ENCODE measurements around the gene ERC1. TPM values are rescaled to one million over a fixed set of nuclear protein-coding genes. Genes with fewer than 3 reads are reported as not detected.
A peak's percentile ranks its signal among the peaks of the same experiment; 100 is the strongest.

ERC1 gene
- total and polyA plus RNA-seq, 9 of the 15 experiments (the other 6 are each of a cell fraction or from before 2014, with no cell fraction given), result 0.74 to 11.8 (median 4.8) TPM

DNA sequence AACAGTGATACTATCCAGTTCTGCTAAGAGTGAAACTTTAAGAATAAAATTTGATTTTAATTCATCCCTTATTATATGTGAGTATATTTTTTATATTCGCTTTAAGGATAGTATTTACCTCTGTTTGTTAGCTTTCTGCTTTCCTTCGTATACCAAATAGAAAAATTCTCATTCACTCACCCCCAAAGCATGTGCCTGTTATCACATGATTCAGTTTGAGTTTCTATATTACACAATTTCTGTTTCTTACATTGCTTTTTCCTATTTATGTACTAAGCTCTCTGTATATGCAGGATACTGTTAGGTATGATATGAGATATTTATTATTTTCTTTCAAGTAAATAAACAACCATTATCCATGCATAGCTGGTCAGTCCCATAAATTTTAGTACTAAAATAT is 328.2 kb downstream of the ERC1 start:
- intact Hi-C loops (cut with micrococcal nuclease) (no loop called here), in situ Hi-C loops (cut with MboI) (no loop called here)
- no peak overlapping the region for H3K9ac ChIP-seq (ENCODE audit: insufficient read depth in 1 of 2, low read depth in 2 of 2, low read length in 2 of 2)
- FAIRE-seq, result no peak
- no peak for TF ChIP-seq GTF2E2 (tag; IDR thresholded peaks at IDR 0.05)
- TF ChIP-seq, protein P1, sequence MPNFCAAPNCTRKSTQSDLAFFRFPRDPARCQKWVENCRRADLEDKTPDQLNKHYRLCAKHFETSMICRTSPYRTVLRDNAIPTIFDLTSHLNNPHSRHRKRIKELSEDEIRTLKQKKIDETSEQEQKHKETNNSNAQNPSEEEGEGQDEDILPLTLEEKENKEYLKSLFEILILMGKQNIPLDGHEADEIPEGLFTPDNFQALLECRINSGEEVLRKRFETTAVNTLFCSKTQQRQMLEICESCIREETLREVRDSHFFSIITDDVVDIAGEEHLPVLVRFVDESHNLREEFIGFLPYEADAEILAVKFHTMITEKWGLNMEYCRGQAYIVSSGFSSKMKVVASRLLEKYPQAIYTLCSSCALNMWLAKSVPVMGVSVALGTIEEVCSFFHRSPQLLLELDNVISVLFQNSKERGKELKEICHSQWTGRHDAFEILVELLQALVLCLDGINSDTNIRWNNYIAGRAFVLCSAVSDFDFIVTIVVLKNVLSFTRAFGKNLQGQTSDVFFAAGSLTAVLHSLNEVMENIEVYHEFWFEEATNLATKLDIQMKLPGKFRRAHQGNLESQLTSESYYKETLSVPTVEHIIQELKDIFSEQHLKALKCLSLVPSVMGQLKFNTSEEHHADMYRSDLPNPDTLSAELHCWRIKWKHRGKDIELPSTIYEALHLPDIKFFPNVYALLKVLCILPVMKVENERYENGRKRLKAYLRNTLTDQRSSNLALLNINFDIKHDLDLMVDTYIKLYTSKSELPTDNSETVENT (CRISPR knock-in tag; IDR thresholded peaks at IDR 0.05), result no peak
- TF ChIP-seq, protein P2, sequence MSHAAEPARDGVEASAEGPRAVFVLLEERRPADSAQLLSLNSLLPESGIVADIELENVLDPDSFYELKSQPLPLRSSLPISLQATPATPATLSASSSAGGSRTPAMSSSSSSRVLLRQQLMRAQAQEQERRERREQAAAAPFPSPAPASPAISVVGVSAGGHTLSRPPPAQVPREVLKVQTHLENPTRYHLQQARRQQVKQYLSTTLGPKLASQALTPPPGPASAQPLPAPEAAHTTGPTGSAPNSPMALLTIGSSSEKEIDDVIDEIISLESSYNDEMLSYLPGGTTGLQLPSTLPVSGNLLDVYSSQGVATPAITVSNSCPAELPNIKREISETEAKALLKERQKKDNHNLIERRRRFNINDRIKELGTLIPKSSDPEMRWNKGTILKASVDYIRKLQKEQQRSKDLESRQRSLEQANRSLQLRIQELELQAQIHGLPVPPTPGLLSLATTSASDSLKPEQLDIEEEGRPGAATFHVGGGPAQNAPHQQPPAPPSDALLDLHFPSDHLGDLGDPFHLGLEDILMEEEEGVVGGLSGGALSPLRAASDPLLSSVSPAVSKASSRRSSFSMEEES (CRISPR knock-in tag; IDR thresholded peaks at IDR 0.05), result peak; percentile 9; the same call in 1 of the 2 replicates
- H3K4me1 ChIP-seq (replicated peaks in 1 of 2; ENCODE audit: control insufficient read depth in 2 of 2, insufficient read depth in 2 of 2, low read length in 2 of 2), result peaks cover 0 to 3% of the 10 kb centered on the region in 2 experiments; a peak in 2 of 5 replicates
- H3K27me3 ChIP-seq (ENCODE audit: control insufficient read depth in 2 of 2, insufficient read depth in 2 of 2, low read length in 2 of 2), result no peaks in the 10 kb centered on the region
- H3K36me3 ChIP-seq (ENCODE audit: control insufficient read depth, insufficient read depth, low read length), result no peaks in the 10 kb centered on the region
- CTCF ChIA-PET (ENCODE audit: low intra/inter-chr PET ratio), result no interaction called here
- no peaks in the 10 kb centered on the region for H3K9me1 ChIP-seq (ENCODE audit: control insufficient read depth, insufficient read depth, low read length)
- H4K20me1 ChIP-seq (replicated peaks; ENCODE audit: control insufficient read depth, insufficient read depth, low read length), result no peaks in the 10 kb centered on the region
- H3K4me2 ChIP-seq (ENCODE audit: insufficient read depth, low read length), result no peak overlapping the region
- BruUV-seq (replicated peaks), result no TSS peak
- H3K4me3 ChIP-seq, result no peak overlapping the region
- no peak overlapping the region for H3K27ac ChIP-seq (ENCODE audit: extremely low read depth, low read depth, low read length)
- DNase-seq (ENCODE audit: extremely low read depth in 1 of 4, low spot score in 3 of 4), result no peak
- POLR2A ChIA-PET, result interaction anchor here (0.6 to 1.9 kb wide), 4 partner anchors 12 to 416 kb away, joined by 3 to 7 read pairs (median 4); no protein-coding TSS in a partner anchor
- H3K9me3 ChIP-seq (replicated peaks; ENCODE audit: control insufficient read depth, insufficient read depth, low read depth, low read length), result no peaks in the 10 kb centered on the region
- H2AFZ ChIP-seq (ENCODE audit: low read depth, low read length), result no peak overlapping the region
- H3K79me2 ChIP-seq (ENCODE audit: control insufficient read depth, insufficient read depth, low read length), result no peaks in the 10 kb centered on the region
- WGBS (ENCODE audit: insufficient coverage, low coverage, missing lambda C conversion rate), result 54% methylated on average over 2 of the region's 2 CpGs
- ATAC-seq, result no peak

Data from K562 (cell line).